GM21381 (cell line): ENCODE measurements around the gene SERAC1.

Experiments
- ATAC-seq: cut with Tn5 transposase; IDR thresholded peaks from one replicate; pipeline ENCODE4 v1.9.1; 2021; ENCODE audit warnings: mild to moderate bottlenecking, moderate library complexity; ENCODE audit not compliant: unreplicated experiment

The SERAC1 gene

GRCh38 chr6:158125271-158125670 lies 42.8 kb downstream of the SERAC1 start:
- no peak for ATAC-seq

- ATAC-seq, result no peak
Measured at GRCh38 chr6:158124288-158124687, 43.8 kb downstream of the SERAC1 start.

GRCh38 chr6:158122048-158122447 lies 46.0 kb downstream of the SERAC1 start:
- ATAC-seq, result no peak

GRCh38 chr6:158121335-158121734 lies 46.7 kb downstream of the SERAC1 start:
- ATAC-seq, result no peak

GRCh38 chr6:158118886-158119285 lies 49.2 kb downstream of the SERAC1 start:
- ATAC-seq, result no peak

- ATAC-seq, result no peak
Measured at GRCh38 chr6:158115508-158115907, 52.6 kb downstream of the SERAC1 start.

GRCh38 chr6:158115102-158115501 lies 53.0 kb downstream of the SERAC1 start:
- no peak for ATAC-seq

- no peak for ATAC-seq
Measured at GRCh38 chr6:158113802-158114201, 54.3 kb downstream of the SERAC1 start.

- no peak for ATAC-seq
Measured at GRCh38 chr6:158111987-158112386, 56.1 kb downstream of the SERAC1 start.

GRCh38 chr6:158110986-158111385 lies 57.1 kb downstream of the SERAC1 start:
- no peak for ATAC-seq

- ATAC-seq, result no peak
Measured at GRCh38 chr6:158109748-158110147, 58.3 kb downstream of the SERAC1 start.

- ATAC-seq, result no peak
Measured at GRCh38 chr6:158104696-158105095, 63.4 kb downstream of the SERAC1 start.

GRCh38 chr6:158103228-158103627 lies 64.8 kb downstream of the SERAC1 start:
- no peak for ATAC-seq

GRCh38 chr6:158095671-158096070 lies 72.4 kb downstream of the SERAC1 start:
- ATAC-seq, result no peak

- ATAC-seq, result no peak
Measured at GRCh38 chr6:158095031-158095430, 73.0 kb downstream of the SERAC1 start.

GRCh38 chr6:158092806-158093205 lies 75.3 kb downstream of the SERAC1 start:
- ATAC-seq, result no peak

GRCh38 chr6:158087224-158087867 lies 80.7 kb downstream of the SERAC1 start:
- no peak for ATAC-seq

- ATAC-seq, result peak; percentile 89
Measured at GRCh38 chr6:158086504-158087223, 81.4 kb downstream of the SERAC1 start.

- ATAC-seq, result no peak
Measured at GRCh38 chr6:158086054-158086503, 82.0 kb downstream of the SERAC1 start.

GRCh38 chr6:158085261-158086053 lies 82.6 kb downstream of the SERAC1 start:
- no peak for ATAC-seq

GRCh38 chr6:158083455-158084325 lies 84.4 kb downstream of the SERAC1 start:
- ATAC-seq, result no peak
